ENCODE data around the gene ZBTB40. TPM values are rescaled to one million over a fixed set of nuclear protein-coding genes. Genes with fewer than 3 reads are reported as not detected.

Gene ZBTB40
- total and polyA plus RNA-seq, 2 of the 13 experiments (the other 11 are each of a cell fraction or from before 2014, with no cell fraction given), result 8.8 to 16.5 TPM

GRCh38 chr1:22557341-22557950 is 105.8 kb downstream of the ZBTB40 start (continued):
- no peak for TF ChIP-seq AHDC1 (CRISPR knock-in tag; IDR thresholded peaks at IDR 0.05; ENCODE audit: borderline replicate concordance)
- no peak for TF ChIP-seq ZNF530 (CRISPR knock-in tag; IDR thresholded peaks at IDR 0.05; ENCODE audit: low read depth)
- TF ChIP-seq ZNF788 (CRISPR knock-in tag; IDR thresholded peaks at IDR 0.05; ENCODE audit: borderline replicate concordance), result no peak
- no peak for TF ChIP-seq CSRNP1 (CRISPR knock-in tag; IDR thresholded peaks at IDR 0.05)
- TF ChIP-seq TBX3 (IDR thresholded peaks at IDR 0.05; ENCODE audit: borderline replicate concordance), result no peak
- no peak for TF ChIP-seq ZNF557 (CRISPR knock-in tag; IDR thresholded peaks at IDR 0.05)
- TF ChIP-seq MTERF4 (CRISPR knock-in tag; IDR thresholded peaks at IDR 0.05), result no peak
- no peak for TF ChIP-seq BRCA1 (CRISPR knock-in tag; IDR thresholded peaks at IDR 0.05)
- TF ChIP-seq THRA (CRISPR knock-in tag; IDR thresholded peaks at IDR 0.05; ENCODE audit: borderline replicate concordance), result no peak
- no peak for TF ChIP-seq SP4 (CRISPR knock-in tag; IDR thresholded peaks at IDR 0.05)
- no peak for TF ChIP-seq SATB2 (CRISPR knock-in tag; IDR thresholded peaks at IDR 0.05)
- TF ChIP-seq CREM (IDR thresholded peaks at IDR 0.05), result no peak
- TF ChIP-seq CREM (CRISPR knock-in tag; IDR thresholded peaks at IDR 0.05), result no peak

All from HepG2 (cell line).